GM21825 (cell line): ENCODE data around the gene TRPC4.

Experiments used
- ATAC-seq: cut with Tn5 transposase; IDR thresholded peaks from one replicate; pipeline ENCODE4 v1.9.1; 2021; ENCODE audit warnings: mild to moderate bottlenecking, moderate library complexity; ENCODE audit not compliant: unreplicated experiment

The TRPC4 gene

DNA sequence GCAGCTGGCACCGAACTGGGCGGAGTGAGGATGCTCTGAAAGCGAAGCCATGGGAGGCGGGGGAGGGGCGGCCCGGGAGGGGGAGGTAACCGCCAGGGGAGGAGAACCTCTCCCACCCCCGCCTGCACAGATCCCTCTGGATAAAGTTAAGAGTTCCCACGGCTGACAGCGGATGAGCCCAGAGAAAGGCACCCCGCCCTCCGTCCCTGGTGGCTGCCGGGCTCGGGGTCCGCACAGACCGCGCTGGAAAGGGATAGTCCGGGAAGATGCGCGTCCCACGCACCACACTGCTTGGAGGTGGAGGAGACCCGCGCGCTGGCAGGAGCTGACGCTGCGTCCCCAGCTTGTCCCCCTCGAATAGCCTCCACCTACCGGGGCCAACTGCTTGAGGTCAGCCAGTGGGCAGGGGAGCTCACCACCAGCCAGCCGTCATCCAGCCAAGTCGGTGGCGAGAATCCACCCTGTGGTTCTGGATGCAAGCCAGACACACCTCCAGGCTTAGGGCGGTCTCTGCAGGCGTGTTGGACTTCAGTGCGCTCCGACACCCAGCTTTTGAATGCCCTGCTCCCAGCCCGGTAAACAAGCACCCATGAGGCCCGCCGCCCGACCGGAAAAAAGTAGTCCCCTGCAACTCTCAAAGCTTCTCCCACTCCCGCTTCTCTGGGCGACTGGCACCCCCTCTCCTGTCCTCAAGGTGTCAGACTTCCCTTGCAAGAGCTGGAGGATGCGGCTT lies at the start of gene TRPC4:
Gene TRPC4 (minus strand): TSS at position 17 of the 733 bp plus-strand sequence. CDS start 86,439 bp downstream, outside the sequence.
- no peak for ATAC-seq

GRCh38 chr13:37918751-37919150 lies 49.2 kb upstream of the TRPC4 start:
- ATAC-seq: no peak

DNA sequence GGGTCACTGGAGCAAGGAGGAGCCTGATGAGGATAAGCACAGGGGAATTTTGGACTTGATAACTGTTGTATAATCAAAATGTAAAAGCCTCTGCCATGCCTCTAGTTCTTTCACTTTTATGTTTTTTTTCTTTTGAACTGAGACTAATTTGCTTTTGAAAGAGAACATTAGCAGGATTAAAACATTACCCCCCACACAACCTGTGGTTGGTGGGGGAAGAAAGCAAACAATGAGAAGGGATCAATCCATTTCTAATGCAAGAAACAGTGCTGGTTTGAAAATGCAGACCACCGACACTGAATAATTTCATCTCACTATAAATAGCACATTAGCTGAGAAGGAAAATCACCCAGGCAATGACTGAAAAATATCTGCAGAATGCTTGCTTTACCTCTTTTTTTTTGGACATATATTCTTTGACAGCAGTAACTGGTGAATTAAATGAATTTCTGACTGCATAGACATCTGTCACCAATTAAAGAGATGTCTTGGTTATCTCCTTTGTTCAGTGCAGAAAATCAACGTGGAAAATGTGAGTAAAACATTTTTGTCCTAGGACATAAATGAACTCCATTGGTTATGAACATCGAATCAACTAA lies 48.6 kb upstream of the TRPC4 start:
- ATAC-seq: no peak

GRCh38 chr13:37914781-37915391 lies 45.3 kb upstream of the TRPC4 start:
- no peak for ATAC-seq

- ATAC-seq: no peak
These were observed 41.2 kb upstream of the TRPC4 start for GRCh38 chr13:37910790-37911189.

DNA sequence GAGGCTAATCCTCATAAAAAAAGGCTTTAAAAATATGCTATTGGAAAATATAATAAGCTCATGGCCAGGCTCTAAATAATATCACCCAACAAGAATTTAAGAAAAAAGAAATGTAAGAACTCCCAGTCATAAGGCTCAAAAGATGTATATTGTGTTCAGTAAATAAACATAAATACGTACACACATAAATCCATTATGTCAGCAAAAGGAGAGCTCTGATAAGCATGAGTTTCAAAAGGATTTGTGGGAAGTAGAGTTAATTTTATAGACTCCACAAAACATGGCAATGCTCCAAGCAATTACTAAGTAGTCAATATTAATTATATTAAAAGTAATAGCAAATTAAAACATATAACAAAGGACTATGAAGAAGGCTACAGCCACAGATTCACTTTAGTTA lies 37.3 kb upstream of the TRPC4 start:
- ATAC-seq: no peak

GRCh38 chr13:37905736-37906135 lies 36.2 kb upstream of the TRPC4 start:
- ATAC-seq: no peak

DNA sequence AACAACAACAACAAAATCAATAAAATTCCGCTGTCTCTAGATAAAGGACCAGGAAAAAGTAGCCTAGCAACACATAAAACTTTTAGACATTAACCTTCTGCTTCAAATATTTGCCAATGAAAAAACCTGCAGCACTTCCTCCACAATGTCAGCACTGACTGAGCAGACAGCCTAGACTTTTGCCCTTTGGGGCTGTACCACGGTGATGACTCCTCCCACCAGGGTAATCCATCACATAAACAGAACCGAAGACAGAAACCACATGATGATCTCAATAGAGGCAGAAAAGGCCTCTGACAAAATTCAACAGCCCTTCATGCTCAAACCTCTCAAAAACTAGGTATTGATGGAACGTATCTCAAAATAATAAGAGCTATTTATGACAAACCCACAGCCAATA lies 30.2 kb upstream of the TRPC4 start:
- no peak for ATAC-seq

DNA sequence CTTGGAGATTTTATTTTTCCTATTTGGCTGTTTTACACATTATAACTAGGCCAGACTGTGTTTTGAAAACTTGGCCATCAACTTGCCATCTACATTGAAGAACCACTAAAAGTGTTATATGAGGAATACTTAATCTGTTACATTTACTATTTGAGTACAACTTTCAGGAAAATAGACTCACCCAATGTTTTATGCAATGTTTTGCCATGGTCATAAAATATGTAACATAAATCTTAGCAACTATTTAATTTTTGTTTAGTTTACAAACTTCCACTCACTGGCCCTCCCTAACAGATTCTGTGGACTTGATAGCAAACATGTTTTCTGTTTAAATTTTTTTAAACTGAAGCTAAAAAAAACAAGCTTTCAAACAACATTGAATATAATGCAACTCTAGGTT lies 23.7 kb upstream of the TRPC4 start:
- ATAC-seq: no peak

DNA sequence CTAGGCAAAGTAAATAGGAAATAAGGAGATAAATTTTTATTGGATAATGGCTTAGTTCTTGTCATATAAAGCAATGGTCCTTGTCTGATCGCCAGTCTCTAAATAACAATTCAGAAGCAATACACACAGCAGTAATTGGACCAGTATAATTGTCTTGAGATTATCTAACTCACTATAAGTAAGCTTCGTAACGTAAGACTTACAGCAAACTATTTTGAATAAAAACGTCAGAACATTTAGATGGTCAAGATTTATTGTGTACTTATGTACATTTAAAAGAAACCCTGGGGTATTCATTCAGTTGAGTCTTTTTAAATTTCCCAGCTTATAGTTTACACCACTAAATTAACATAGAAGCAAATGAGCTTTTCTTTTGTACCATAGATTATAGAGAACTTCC lies 20.2 kb upstream of the TRPC4 start:
- ATAC-seq: no peak

- no peak for ATAC-seq
These were observed 19.5 kb upstream of the TRPC4 start for GRCh38 chr13:37889102-37889501.

DNA sequence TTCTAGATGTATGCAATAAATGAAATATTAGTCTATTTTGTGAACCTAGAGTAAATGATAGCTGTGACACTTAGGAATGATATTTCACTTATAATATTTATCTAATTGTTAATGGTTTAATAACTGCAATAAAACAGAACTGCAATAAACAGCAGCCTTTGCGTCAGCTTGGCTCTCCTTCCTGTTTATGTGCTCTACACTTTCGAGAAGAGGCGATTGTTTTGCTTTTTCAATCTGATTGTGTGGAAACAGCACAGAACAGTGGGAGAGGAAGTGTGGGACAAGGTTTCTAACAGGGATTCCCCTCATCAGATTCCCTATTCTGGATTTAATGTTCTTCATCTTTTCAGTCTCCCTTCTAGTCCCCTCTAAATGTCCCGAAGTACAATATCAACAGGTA lies 17.3 kb upstream of the TRPC4 start:
- ATAC-seq: no peak

DNA sequence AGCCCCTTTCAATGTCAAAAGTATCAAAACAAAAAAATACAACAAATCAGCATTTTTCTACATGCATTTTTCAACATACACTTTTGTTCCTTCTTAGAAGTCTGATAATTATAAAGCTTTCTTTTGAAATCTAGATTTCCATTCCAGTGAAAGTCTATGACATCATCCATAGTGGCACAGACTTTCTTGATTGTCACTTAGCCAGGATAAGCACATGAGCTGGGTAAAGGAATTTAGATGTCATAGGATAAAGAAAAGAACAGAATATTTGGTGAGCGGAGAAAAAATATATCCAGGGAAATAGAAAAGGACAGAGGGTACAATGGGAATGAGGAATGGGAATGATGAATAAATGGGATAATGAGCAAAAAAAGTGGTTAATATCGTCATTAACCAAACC lies 15.1 kb upstream of the TRPC4 start:
- ATAC-seq: no peak

DNA sequence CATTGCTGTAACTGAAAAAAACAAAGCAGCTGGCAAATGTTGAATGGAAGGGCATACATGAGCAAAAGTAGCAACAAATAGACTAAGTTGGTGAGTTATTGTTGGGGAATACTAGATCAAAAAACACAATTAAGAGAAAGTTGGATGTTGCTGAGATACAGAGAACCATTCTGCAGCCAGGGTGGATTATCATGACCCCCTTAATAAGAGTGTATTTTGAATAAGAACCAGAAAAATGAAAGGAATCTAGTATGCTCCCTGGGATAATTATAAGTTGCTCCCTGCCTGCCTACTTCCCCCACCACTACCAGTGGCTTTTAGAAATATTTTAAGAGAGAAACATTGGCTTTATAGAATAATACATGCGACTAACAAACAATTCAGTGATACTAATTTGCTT lies 14.5 kb upstream of the TRPC4 start:
- ATAC-seq: no peak

GRCh38 chr13:37878921-37879320 lies 9.3 kb upstream of the TRPC4 start:
- no peak for ATAC-seq

- no peak for ATAC-seq
These were observed 8.9 kb upstream of the TRPC4 start for GRCh38 chr13:37878496-37878895.

GRCh38 chr13:37870895-37871550 lies 1.5 kb upstream of the TRPC4 start:
- no peak for ATAC-seq

DNA sequence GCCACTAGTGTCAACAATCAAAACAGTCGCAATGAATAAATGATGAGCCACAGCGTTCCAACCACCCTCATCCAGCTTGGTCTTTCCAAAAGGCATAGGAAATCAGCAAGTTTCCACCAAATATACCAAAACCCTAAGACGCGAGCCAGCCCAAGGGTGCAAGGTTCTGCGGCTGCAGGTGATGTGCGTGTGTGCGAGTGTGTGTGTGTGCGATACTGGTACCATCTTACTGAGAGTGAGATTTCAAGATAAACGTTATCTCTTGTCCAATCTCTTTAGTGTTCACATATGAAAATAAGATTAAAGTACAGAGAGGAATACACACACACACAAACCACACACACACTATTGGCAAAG lies 895 bp upstream of the TRPC4 start:
- ATAC-seq: no peak

- ATAC-seq: no peak
These were observed 141 bp downstream of the TRPC4 start for GRCh38 chr13:37869506-37869755.

- no peak for ATAC-seq
These were observed 674 bp downstream of the TRPC4 start for GRCh38 chr13:37868691-37869505.

- no peak for ATAC-seq
These were observed 5.9 kb downstream of the TRPC4 start for GRCh38 chr13:37863708-37864107.
